Lung (tissue), 12 donors: ENCODE results near the gene PTPRD. TPM values are rescaled to one million over a fixed set of nuclear protein-coding genes. Genes with fewer than 3 reads are reported as not detected.

Source experiments
- ATAC-seq: fragments of 200-7000 bp; cut with Tn5 transposase; one replicate; pipeline ENCODE4 v1.9.1; 2020; ENCODE audit warnings: moderate number of reproducible peaks; ENCODE audit not compliant: insufficient read depth, low FRiP score
- DNase-seq, 3 donors: peaks; one replicate each; pipeline ENCODE4 v3.0.0-alpha.2; 2013 to 2017
- H3K27ac ChIP-seq, 2 donors: one replicate each; pipeline ENCODE4 v1.5.1; 2013; ENCODE audit warnings: mild to moderate bottlenecking in 2 of 2, moderate library complexity in 2 of 2, control low read depth in 1 of 2, inconsistent platforms in 1 of 2, low read depth in 1 of 2, low read length in 1 of 2
- H3K27me3 ChIP-seq, 3 donors: one replicate each; pipeline ENCODE4 v1.5.1; 2013; ENCODE audit warnings: low read length in 2 of 3; ENCODE audit not compliant: control insufficient read depth in 3 of 3, insufficient read depth in 3 of 3
- H3K36me3 ChIP-seq, 4 donors: one replicate each; pipeline ENCODE4 v1.5.1; 2013; ENCODE audit warnings: low read length in 4 of 4, mild to moderate bottlenecking in 1 of 4, moderate library complexity in 1 of 4; ENCODE audit not compliant: control insufficient read depth in 4 of 4, insufficient read depth in 4 of 4
- H3K4me1 ChIP-seq, 5 donors: one replicate each; pipeline ENCODE4 v1.5.1; 2013; ENCODE audit warnings: low read length in 5 of 5, mild to moderate bottlenecking in 2 of 5, moderate library complexity in 1 of 5; ENCODE audit not compliant: control insufficient read depth in 5 of 5, insufficient read depth in 5 of 5
- H3K4me3 ChIP-seq: one replicate; pipeline ENCODE4 v1.5.1; 2013; ENCODE audit warnings: mild to moderate bottlenecking, control low read depth, moderate library complexity
- H3K9ac ChIP-seq, 2 donors: one replicate each; pipeline ENCODE4 v1.5.1; 2013; ENCODE audit warnings: low read length in 2 of 2, control low read depth in 1 of 2; ENCODE audit not compliant: insufficient read depth in 1 of 2
- H3K9me3 ChIP-seq, 4 donors: one replicate each; pipeline ENCODE4 v1.5.1; 2013; ENCODE audit warnings: low read length in 3 of 4, mild to moderate bottlenecking in 1 of 4, moderate library complexity in 1 of 4; ENCODE audit not compliant: control insufficient read depth in 4 of 4, insufficient read depth in 3 of 4
- CTCF ChIP-seq: IDR thresholded peaks from 2 replicates; pipeline ENCODE4 v1.5.1; 2012; ENCODE audit warnings: mild to moderate bottlenecking; ENCODE audit errors: control extremely low read depth, extremely low read depth
- WGBS, 2 donors: extraction: QIAGEN DNeasy Blood & Tissue Kit; methylation state at CpG; one replicate each; pipeline ENCODE4 v1.1.7; 2013; 5-methylcytosine and 5-hydroxymethylcytosine counted together
- polyA plus RNA-seq, 2 donors: library from polyadenylated mRNA; stranded (reverse); fragments of 200-250 nt; gene quantifications; one replicate each; pipeline ENCODE4 v1.2.1, GENCODE V29; 2013
- total RNA-seq, 2 donors: library from RNA; depleted of rRNA in 1 of 2; stranded (reverse); fragments of >200 nt in 1 of 2; gene quantifications; one replicate each; pipeline ENCODE4 v1.2.1, GENCODE V29; 2014 to 2021
- donor health status: control.
- donor health status: control.
- donor health status: Bipolar disorder and iron deficiency.
- donor health status: healthy.
- donor health status: DM: yes; HTN: yes; CAD: no.

Gene PTPRD
- total and polyA plus RNA-seq, 4 donors = 1.9 to 145 (median 13.7) TPM

DNA sequence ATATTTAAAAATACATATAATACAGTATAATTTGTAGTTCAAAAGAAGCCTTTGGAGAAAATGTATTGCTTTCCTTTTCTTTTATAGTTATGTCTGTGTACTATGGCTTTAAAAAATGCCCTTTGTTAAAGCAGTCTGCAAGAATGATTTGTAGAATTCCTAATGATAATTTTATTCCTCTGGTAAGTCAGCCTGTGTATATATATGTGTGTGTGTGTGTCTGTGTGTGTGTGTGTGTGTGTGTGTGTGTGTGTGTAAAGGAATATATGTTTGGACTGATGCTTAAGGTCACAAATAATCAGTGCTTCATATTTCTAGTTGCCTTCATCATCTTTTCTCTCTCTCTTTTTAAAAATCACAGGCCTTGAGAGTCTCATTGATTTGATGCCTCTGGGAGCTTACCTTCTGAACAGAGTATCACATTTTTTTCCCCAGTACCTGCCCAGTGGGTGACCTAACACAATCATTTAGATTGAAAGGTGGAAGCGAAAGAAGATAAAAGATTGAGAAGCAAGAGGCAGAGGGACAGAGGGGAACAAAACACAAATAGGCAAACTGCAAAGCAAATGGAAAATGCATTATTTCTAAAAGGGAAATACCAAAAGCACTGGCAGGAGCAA, 2104.0 kb downstream of the PTPRD start:
- Histone ChIP-seq H3K27ac (no peak overlapping the region), H3K4me1 (peaks cover 0 to 7% (median 0%) of the 10 kb centered on the region in 5 donors), H3K9ac (no peak overlapping the region), H3K36me3 (peaks cover 0 to 10% (median 0%) of the 10 kb centered on the region in 4 donors), H3K27me3 (no peaks in the 10 kb centered on the region), H3K4me3 (no peak overlapping the region), H3K9me3 (no peaks in the 10 kb centered on the region)
- no peak for ATAC-seq
- TF ChIP-seq CTCF = no peak
- DNase-seq = no peak
- 94 to 97% methylated on average over 1 of the region's 1 CpG for WGBS, 2 donors

- TF ChIP-seq CTCF = no peak
- Histone ChIP-seq H3K27me3 (no peaks in the 10 kb centered on the region), H3K4me3 (no peak overlapping the region), H3K4me1 (peaks cover 0 to 6% (median 0%) of the 10 kb centered on the region in 5 donors), H3K27ac (no peak overlapping the region), H3K36me3 (peaks cover 0 to 12% (median 6%) of the 10 kb centered on the region in 4 donors), H3K9ac (no peak overlapping the region), H3K9me3 (peaks cover 0 to 1% (median 0%) of the 10 kb centered on the region in 4 donors)
- WGBS, 2 donors = 28 to 63% methylated on average over 4 of the region's 4 CpGs
- ATAC-seq (no peak), DNase-seq (no peak)
Measured at GRCh38 chr9:8494571-8494970, 2118.2 kb downstream of the PTPRD start.

DNA sequence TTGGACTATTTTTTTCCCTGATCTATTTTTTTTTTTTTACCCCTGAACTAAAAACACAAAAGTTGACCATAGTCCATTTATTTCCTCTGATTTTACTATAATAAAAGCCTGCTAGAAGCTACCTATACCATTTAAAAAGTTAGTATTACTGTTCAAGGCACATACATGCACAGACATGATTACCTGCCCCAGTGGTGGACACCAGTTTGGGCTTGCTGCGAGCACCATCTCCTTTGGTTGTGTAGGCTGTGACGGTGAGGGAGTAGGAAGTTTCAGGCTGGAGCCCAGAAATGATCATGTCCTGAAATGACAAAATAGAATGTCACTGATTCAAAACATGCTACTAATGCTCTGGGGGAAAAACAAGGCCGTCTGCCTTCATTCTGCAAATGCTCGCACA, 2120.1 kb downstream of the PTPRD start:
- peaks cover 0 to 8% (median 2%) of the 10 kb centered on the region in 4 donors for H3K36me3 ChIP-seq
- peaks cover 0 to 6% (median 0%) of the 10 kb centered on the region in 5 donors for H3K4me1 ChIP-seq
- no peak for TF ChIP-seq CTCF
- WGBS, 2 donors = 78 to 96% methylated on average over 4 of the region's 4 CpGs
- no peaks in the 10 kb centered on the region for H3K9me3 ChIP-seq
- ATAC-seq (no peak), DNase-seq (no peak)
- no peak overlapping the region for H3K4me3 ChIP-seq
- no peak overlapping the region for H3K27ac ChIP-seq
- no peak overlapping the region for H3K9ac ChIP-seq
- no peaks in the 10 kb centered on the region for H3K27me3 ChIP-seq

GRCh38 chr9:8492024-8492423, 2120.8 kb downstream of the PTPRD start:
- DNase-seq = no peak
- H3K9me3 ChIP-seq = no peaks in the 10 kb centered on the region
- peaks cover 0 to 8% (median 2%) of the 10 kb centered on the region in 4 donors for H3K36me3 ChIP-seq
- no peak overlapping the region for H3K9ac ChIP-seq
- no peak overlapping the region for H3K27ac ChIP-seq
- no peak for ATAC-seq
- peaks cover 0 to 6% (median 0%) of the 10 kb centered on the region in 5 donors for H3K4me1 ChIP-seq
- H3K4me3 ChIP-seq = no peak overlapping the region
- H3K27me3 ChIP-seq = no peaks in the 10 kb centered on the region
- WGBS, 2 donors = 96% methylated on average over 2 of the region's 2 CpGs
- no peak for TF ChIP-seq CTCF
